ENCODE data around the gene UBE2Z. TPM values are rescaled to one million over a fixed set of nuclear protein-coding genes. Genes with fewer than 3 reads are reported as not detected.
A peak's percentile ranks its signal among the peaks of the same experiment; 100 is the strongest.

Gene UBE2Z
- total and polyA plus RNA-seq, 2 of the 13 experiments (the other 11 are each of a cell fraction or from before 2014, with no cell fraction given): 63.2 to 122 TPM

GRCh38 chr17:48908047-48908843 lies at the start of gene UBE2Z (continued):
- TF ChIP-seq ZNF292 (CRISPR knock-in tag; IDR thresholded peaks at IDR 0.05; ENCODE audit: borderline replicate concordance, low read depth) (no peak), HNRNPLL (IDR thresholded peaks at IDR 0.05; ENCODE audit: low read depth, low read length, poor library complexity, severe bottlenecking) (peak; percentile 90), FIP1L1 (IDR thresholded peaks at IDR 0.05; ENCODE audit: borderline replicate concordance, insufficient read depth, low read depth, low read length) (peak; percentile 83; the same call in 1 of the 2 replicates), DNMT1 (CRISPR knock-in tag; IDR thresholded peaks at IDR 0.05) (no peak), DMTF1 (CRISPR knock-in tag; IDR thresholded peaks at IDR 0.05) (no peak), ZNF704 (CRISPR knock-in tag; IDR thresholded peaks at IDR 0.05; ENCODE audit: borderline replicate concordance) (no peak), ZNF740 (CRISPR knock-in tag; IDR thresholded peaks at IDR 0.05) (peak; percentile 95), MBD4 (IDR thresholded peaks at IDR 0.05; ENCODE audit: borderline replicate concordance, low read length) (no peak), ZFP90 (CRISPR knock-in tag; IDR thresholded peaks at IDR 0.05; ENCODE audit: borderline replicate concordance) (peak; percentile 89), ZIK1 (CRISPR knock-in tag; IDR thresholded peaks at IDR 0.05; ENCODE audit: borderline replicate concordance, low read depth) (peak; percentile 90), SNAPC2 (CRISPR knock-in tag; IDR thresholded peaks at IDR 0.05) (no peak; the same call in 1 of the 2 replicates), NFIB (CRISPR knock-in tag; IDR thresholded peaks at IDR 0.05; ENCODE audit: borderline replicate concordance) (no peak), U2AF2 (IDR thresholded peaks at IDR 0.05; ENCODE audit: low read depth, low read length) (no peak), HMG20A (CRISPR knock-in tag; IDR thresholded peaks at IDR 0.05; ENCODE audit: borderline replicate concordance) (peak; percentile 50; the same call in 1 of the 2 replicates), HCFC1 (IDR thresholded peaks at IDR 0.05; ENCODE audit: low read depth, low read length) (peak; percentile 54), ZNF44 (CRISPR knock-in tag; IDR thresholded peaks at IDR 0.05) (0 out of 2 replicates have a peak, but pooled peaks have one; percentile 46), HNF4A (CRISPR knock-in tag; IDR thresholded peaks at IDR 0.05) (no peak; the same call in 1 of the 2 replicates), HHEX (CRISPR knock-in tag; IDR thresholded peaks at IDR 0.05) (no peak), ZBTB46 (CRISPR knock-in tag; IDR thresholded peaks at IDR 0.05; ENCODE audit: borderline replicate concordance) (no peak), FOXC1 (CRISPR knock-in tag; IDR thresholded peaks at IDR 0.05; ENCODE audit: borderline replicate concordance) (peak; percentile 81), ATAD3A (CRISPR knock-in tag; IDR thresholded peaks at IDR 0.05) (no peak), ZNF619 (CRISPR knock-in tag; IDR thresholded peaks at IDR 0.05) (peak; percentile 95; the same call in 1 of the 2 replicates)

Data from HepG2 (cell line).